Measurements from ENCODE around the gene BCLAF3.

DNA sequence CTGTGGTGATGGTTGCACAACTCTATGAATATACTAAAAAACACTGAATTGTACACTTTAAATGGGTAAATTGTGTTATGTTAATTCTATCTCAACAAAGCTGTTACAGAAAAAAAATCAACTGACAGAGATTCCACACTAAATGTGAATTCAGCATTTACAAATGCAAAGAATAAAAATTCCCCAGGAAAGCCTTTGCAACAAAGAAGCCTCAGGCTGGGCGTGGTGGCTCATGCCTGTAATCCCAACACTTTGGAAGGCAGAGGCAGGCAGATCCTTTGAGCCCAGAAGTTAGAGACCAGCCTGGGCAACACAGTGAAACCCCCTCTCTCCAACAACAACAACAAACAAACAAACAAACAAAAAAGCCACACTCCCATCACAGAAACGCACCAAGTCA lies 8.9 kb downstream of the BCLAF3 start:
- TF ChIP-seq, protein P1, sequence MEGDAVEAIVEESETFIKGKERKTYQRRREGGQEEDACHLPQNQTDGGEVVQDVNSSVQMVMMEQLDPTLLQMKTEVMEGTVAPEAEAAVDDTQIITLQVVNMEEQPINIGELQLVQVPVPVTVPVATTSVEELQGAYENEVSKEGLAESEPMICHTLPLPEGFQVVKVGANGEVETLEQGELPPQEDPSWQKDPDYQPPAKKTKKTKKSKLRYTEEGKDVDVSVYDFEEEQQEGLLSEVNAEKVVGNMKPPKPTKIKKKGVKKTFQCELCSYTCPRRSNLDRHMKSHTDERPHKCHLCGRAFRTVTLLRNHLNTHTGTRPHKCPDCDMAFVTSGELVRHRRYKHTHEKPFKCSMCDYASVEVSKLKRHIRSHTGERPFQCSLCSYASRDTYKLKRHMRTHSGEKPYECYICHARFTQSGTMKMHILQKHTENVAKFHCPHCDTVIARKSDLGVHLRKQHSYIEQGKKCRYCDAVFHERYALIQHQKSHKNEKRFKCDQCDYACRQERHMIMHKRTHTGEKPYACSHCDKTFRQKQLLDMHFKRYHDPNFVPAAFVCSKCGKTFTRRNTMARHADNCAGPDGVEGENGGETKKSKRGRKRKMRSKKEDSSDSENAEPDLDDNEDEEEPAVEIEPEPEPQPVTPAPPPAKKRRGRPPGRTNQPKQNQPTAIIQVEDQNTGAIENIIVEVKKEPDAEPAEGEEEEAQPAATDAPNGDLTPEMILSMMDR (IDR thresholded peaks at IDR 0.05; ENCODE audit: low read depth, low read length) = no peak
- TF ChIP-seq POLR2A (IDR thresholded peaks at IDR 0.05; ENCODE audit: extremely low read depth, insufficient read length) = no peak
- TF ChIP-seq, protein P2, sequence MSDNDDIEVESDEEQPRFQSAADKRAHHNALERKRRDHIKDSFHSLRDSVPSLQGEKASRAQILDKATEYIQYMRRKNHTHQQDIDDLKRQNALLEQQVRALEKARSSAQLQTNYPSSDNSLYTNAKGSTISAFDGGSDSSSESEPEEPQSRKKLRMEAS (IDR thresholded peaks at IDR 0.05; ENCODE audit: low read depth, low read length) = no peak

Measured in NB4 (cell line).